Lower leg skin (tissue), 3 donors: ENCODE data around the gene PAK6.

Source experiments
- CTCF ChIP-seq, 3 donors: fragments of 450-650 bp; IDR thresholded peaks; one replicate each; pipeline ENCODE4 v1.5.1; 2016; ENCODE audit warnings: antibody characterized with exemption in 3 of 3, mild to moderate bottlenecking in 3 of 3, moderate library complexity in 2 of 3
- POLR2A ChIP-seq, 2 donors: fragments of 450-650 bp; IDR thresholded peaks; one replicate each; pipeline ENCODE4 v1.6.1; 2016 to 2017; ENCODE audit warnings: antibody characterized with exemption in 2 of 2, mild to moderate bottlenecking in 1 of 2, moderate library complexity in 1 of 2

DNA sequence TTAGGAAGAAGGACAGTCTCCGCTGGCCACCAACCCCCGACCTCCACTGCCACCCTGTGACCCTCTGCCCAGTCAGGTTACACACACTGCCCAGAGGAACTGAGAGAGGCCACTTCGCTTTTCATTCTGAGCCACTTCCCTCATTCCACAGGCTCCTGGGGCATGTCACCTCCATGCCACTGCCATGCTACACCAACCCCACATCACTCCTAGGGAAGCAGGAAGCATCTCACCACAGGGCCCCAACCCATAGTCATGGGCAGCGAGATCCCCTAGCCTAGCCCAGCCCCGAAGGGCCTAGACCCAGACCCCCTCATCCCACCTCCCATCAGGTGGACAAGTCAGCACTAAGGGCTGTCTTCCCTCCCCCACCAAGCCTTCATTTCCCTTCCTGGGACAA lies 67.5 kb downstream of the PAK6 start:
- TF ChIP-seq CTCF (IDR thresholded peaks at IDR 0.05) (no peak), POLR2A (IDR thresholded peaks at IDR 0.05) (no peak)
